Activated CD8-positive, alpha-beta memory T cell treated with anti-CD3 and anti-CD28 coated beads for 36 hours (primary cell): Measurements from ENCODE around the gene SOCS2. TPM values are rescaled to one million over a fixed set of nuclear protein-coding genes. Genes with fewer than 3 reads are reported as not detected.
"Not testable (repeated sequence)": the region's sequence is repeated elsewhere in the genome, so short reads cannot be mapped to it uniquely, and the experiment has no call there.

Experiments used
- CTCF ChIA-PET: fragments of 350-600 bp; sonication (Branson Sonifier 250); formaldehyde crosslinking; loops from one replicate; lab custom pipeline; 2021; ENCODE audit warnings: antibody characterized with exemption; lab: Charles Lee
- POLR2A ChIA-PET: fragments of 350-600 bp; sonication (Branson Sonifier 250); formaldehyde crosslinking; loops from one replicate; lab custom pipeline; 2021; ENCODE audit warnings: antibody characterized with exemption; lab: Charles Lee
- total RNA-seq, 2 experiments: library from RNA; stranded (reverse); gene quantifications; one replicate each; pipeline ENCODE4 v1.2.3, GENCODE V29; 2021

SOCS2 gene
- total RNA-seq, 2 experiments from 2014 or later = 14.4 to 15.8 TPM

GRCh38 chr12:93618891-93619410 is 46.5 kb downstream of the SOCS2 start:
- ChIA-PET POLR2A (no interaction called here), CTCF (no interaction called here)

GRCh38 chr12:93621986-93622385 is 49.5 kb downstream of the SOCS2 start:
- POLR2A ChIA-PET = no interaction called here

GRCh38 chr12:93622485-93622884 is 50.0 kb downstream of the SOCS2 start:
- ChIA-PET CTCF (no interaction called here), POLR2A (no interaction called here)

More at GRCh38 chr12:93621986-93622385, 49.5 kb downstream of the SOCS2 start:
- CTCF ChIA-PET = no interaction called here

GRCh38 chr12:93624595-93625294 is 52.3 kb downstream of the SOCS2 start:
- POLR2A ChIA-PET = no interaction called here
- CTCF ChIA-PET = no interaction called here

- POLR2A ChIA-PET, CTCF ChIA-PET: not testable (repeated sequence)
Measured at GRCh38 chr12:93625295-93625645, 52.8 kb downstream of the SOCS2 start.

- POLR2A ChIA-PET = interaction anchor here (0.5 kb wide), 1 partner anchor 754 kb away, joined by 6 read pairs; no protein-coding TSS in a partner anchor
- CTCF ChIA-PET = no interaction called here
Measured at GRCh38 chr12:93626160-93626559, 53.7 kb downstream of the SOCS2 start.

Other genes with a start within 250 kb of the SOCS2 start
- gene NUDT4, start 194.8 kb upstream of the SOCS2 start, total RNA-seq = 10 to 100 TPM; 77.9 to 85.5 TPM
- 100 to 1,000 TPM; 254 to 263 TPM for gene UBE2N, start 130.7 kb upstream of the SOCS2 start, total RNA-seq
- gene MRPL42, start 105.2 kb upstream of the SOCS2 start, total RNA-seq = 10 to 100 TPM; 85.2 to 87.6 TPM
- 10 to 100 TPM; 10.1 to 11.8 TPM for gene CRADD, start 104.7 kb downstream of the SOCS2 start, total RNA-seq